CD8-positive, alpha-beta memory T cell (primary cell): Measurements from ENCODE around the gene COG5. TPM values are rescaled to one million over a fixed set of nuclear protein-coding genes. Genes with fewer than 3 reads are reported as not detected.

Experiments
- CTCF ChIA-PET: fragments of 350-600 bp; sonication (Branson Sonifier 250); formaldehyde crosslinking; loops from one replicate; lab custom pipeline; 2021; ENCODE audit warnings: antibody characterized with exemption; lab: Charles Lee
- POLR2A ChIA-PET: fragments of 350-600 bp; sonication (Branson Sonifier 250); formaldehyde crosslinking; loops from one replicate; lab custom pipeline; 2021; ENCODE audit warnings: antibody characterized with exemption; lab: Charles Lee
- DNase-seq, 5 donors: peaks; one replicate each; pipeline versions ENCODE4 v3.0.0 to v3.0.0-alpha.2; 2020 to 2022; ENCODE audit warnings: mixed read lengths in 1 of 5
- H3K27ac ChIP-seq: one replicate; pipeline ENCODE4 v1.7.0; 2013; ENCODE audit warnings: low read depth, mild to moderate bottlenecking, low read length, moderate library complexity
- H3K27me3 ChIP-seq: 2 replicates; pipeline ENCODE4 v1.7.0; 2013; ENCODE audit warnings: low read length, mild to moderate bottlenecking; ENCODE audit not compliant: insufficient read depth, poor library complexity, severe bottlenecking
- H3K36me3 ChIP-seq: 2 replicates; pipeline ENCODE4 v1.7.0; 2013; ENCODE audit warnings: mild to moderate bottlenecking, low read length, moderate library complexity; ENCODE audit not compliant: insufficient read depth
- H3K4me1 ChIP-seq: 2 replicates; pipeline ENCODE4 v1.7.0; 2013; ENCODE audit warnings: mild to moderate bottlenecking, low read length, moderate library complexity; ENCODE audit not compliant: insufficient read depth
- H3K4me3 ChIP-seq: 2 replicates; pipeline ENCODE4 v1.7.0; 2013; ENCODE audit warnings: mild to moderate bottlenecking, low read length
- H3K9me3 ChIP-seq: 2 replicates; pipeline ENCODE4 v1.7.0; 2013; ENCODE audit warnings: mild to moderate bottlenecking, low read length
- H3K27ac Mint-ChIP-seq, 8 donors: one replicate each; pipeline ENCODE4 v1.8.0; 2020 to 2021; ENCODE audit warnings: mixed read lengths in 8 of 8, mild to moderate bottlenecking in 6 of 8, inconsistent platforms in 3 of 8, moderate library complexity in 3 of 8
- H3K27me3 Mint-ChIP-seq, 2 donors: one replicate each; pipeline ENCODE4 v1.8.0; 2020 to 2021; ENCODE audit warnings: mixed read lengths in 2 of 2, mild to moderate bottlenecking in 1 of 2, moderate library complexity in 1 of 2
- H3K36me3 Mint-ChIP-seq, 3 donors: one replicate each; pipeline ENCODE4 v1.8.0; 2020 to 2021; ENCODE audit warnings: mixed read lengths in 3 of 3, inconsistent platforms in 1 of 3, mild to moderate bottlenecking in 1 of 3
- H3K4me1 Mint-ChIP-seq, 3 donors: one replicate each; pipeline ENCODE4 v1.8.0; 2020 to 2021; ENCODE audit warnings: mixed read lengths in 3 of 3, inconsistent platforms in 1 of 3, mild to moderate bottlenecking in 1 of 3
- H3K4me3 Mint-ChIP-seq, 7 donors: one replicate each; pipeline ENCODE4 v1.8.0; 2020 to 2021; ENCODE audit warnings: mixed read lengths in 7 of 7, mild to moderate bottlenecking in 6 of 7, moderate library complexity in 4 of 7, inconsistent platforms in 2 of 7
- H3K9me3 Mint-ChIP-seq, 5 donors: one replicate each; pipeline ENCODE4 v1.8.0; 2020 to 2022; ENCODE audit warnings: mixed read lengths in 5 of 5, mild to moderate bottlenecking in 3 of 5, moderate library complexity in 2 of 5, inconsistent platforms in 1 of 5
- polyA plus RNA-seq: library from polyadenylated mRNA; unstranded; fragments of 300-500 nt; fragmentation: Illumina TruSeq; gene quantifications from one replicate; pipeline ENCODE4 v1.2.3, GENCODE V29; 2021
- total RNA-seq, 2 experiments: library from RNA; stranded (reverse); gene quantifications; one replicate each; pipeline ENCODE4 v1.2.3, GENCODE V29; 2021

COG5 gene
- total and polyA plus RNA-seq, 3 experiments from 2014 or later, result 29.2 to 39.4 (median 38.9) TPM

GRCh38 chr7:107597953-107598352 is 34.2 kb upstream of the COG5 start:
- Mint-ChIP-seq H3K4me1 (no peaks in the 10 kb centered on the region), H3K9me3 (no peaks in the 10 kb centered on the region), H3K27me3 (no peaks in the 10 kb centered on the region), H3K27ac (no peak overlapping the region), H3K4me3 (no peak overlapping the region), H3K36me3 (peaks cover 0 to 56% (median 13%) of the 10 kb centered on the region in 3 donors)
- no peak for DNase-seq
- Histone ChIP-seq H3K9me3 (no peaks in the 10 kb centered on the region), H3K4me1 (no peaks in the 10 kb centered on the region), H3K27me3 (no peaks in the 10 kb centered on the region), H3K4me3 (no peak overlapping the region), H3K27ac (no peak overlapping the region), H3K36me3 (peaks cover 8% of the 10 kb centered on the region)
- POLR2A ChIA-PET, result no interaction called here
- CTCF ChIA-PET, result no interaction called here

GRCh38 chr7:107597582-107597916 is 33.8 kb upstream of the COG5 start:
- Mint-ChIP-seq H3K4me1 (no peaks in the 10 kb centered on the region), H3K36me3 (peaks cover 0 to 54% (median 13%) of the 10 kb centered on the region in 3 donors), H3K27ac (no peak overlapping the region), H3K27me3 (no peaks in the 10 kb centered on the region), H3K9me3 (no peaks in the 10 kb centered on the region), H3K4me3 (no peak overlapping the region)
- POLR2A ChIA-PET, result interaction anchor here (0.6 kb wide), 1 partner anchor 10 kb away, joined by 5 read pairs; no protein-coding TSS in a partner anchor
- Histone ChIP-seq H3K27me3 (no peaks in the 10 kb centered on the region), H3K36me3 (peaks cover 8% of the 10 kb centered on the region), H3K4me1 (no peaks in the 10 kb centered on the region), H3K9me3 (no peaks in the 10 kb centered on the region), H3K4me3 (no peak overlapping the region), H3K27ac (no peak overlapping the region)
- DNase-seq, result no peak
- CTCF ChIA-PET, result no interaction called here

- no peak overlapping the region for H3K27ac Mint-ChIP-seq
- no peak overlapping the region for H3K27ac ChIP-seq
- H3K4me3 Mint-ChIP-seq, result peak overlapping the region in 1 of 7 donors; percentile 34
- peaks cover 8% of the 10 kb centered on the region for H3K36me3 ChIP-seq
- CTCF ChIA-PET, result no interaction called here
- no peaks in the 10 kb centered on the region for H3K9me3 Mint-ChIP-seq
- no peak for DNase-seq
- H3K4me3 ChIP-seq, result no peak overlapping the region
- H3K27me3 ChIP-seq, result no peaks in the 10 kb centered on the region
- POLR2A ChIA-PET, result interaction anchor here (0.6 kb wide), 1 partner anchor 9 kb away, joined by 5 read pairs; no protein-coding TSS in a partner anchor
- H3K36me3 Mint-ChIP-seq, result peaks cover 0 to 50% (median 13%) of the 10 kb centered on the region in 3 donors
- H3K4me1 ChIP-seq, result no peaks in the 10 kb centered on the region
- H3K27me3 Mint-ChIP-seq, result no peaks in the 10 kb centered on the region
- H3K4me1 Mint-ChIP-seq, result no peaks in the 10 kb centered on the region
- no peaks in the 10 kb centered on the region for H3K9me3 ChIP-seq
These were observed 33.3 kb upstream of the COG5 start for GRCh38 chr7:107596881-107597581.

- Histone ChIP-seq H3K36me3 (peaks cover 8% of the 10 kb centered on the region), H3K4me3 (no peak overlapping the region), H3K4me1 (no peaks in the 10 kb centered on the region), H3K27me3 (no peaks in the 10 kb centered on the region), H3K27ac (no peak overlapping the region), H3K9me3 (no peaks in the 10 kb centered on the region)
- Mint-ChIP-seq H3K27me3 (no peaks in the 10 kb centered on the region), H3K27ac (peak overlapping the region in 1 of 8 donors; percentile 27), H3K4me3 (no peak overlapping the region), H3K4me1 (no peaks in the 10 kb centered on the region), H3K36me3 (peaks cover 0 to 32% (median 8%) of the 10 kb centered on the region in 3 donors), H3K9me3 (no peaks in the 10 kb centered on the region)
- ChIA-PET CTCF (no interaction called here), POLR2A (no interaction called here)
- DNase-seq, result no peak
These were observed 31.4 kb upstream of the COG5 start for GRCh38 chr7:107594961-107595737.

- Histone ChIP-seq H3K36me3 (peaks cover 8% of the 10 kb centered on the region), H3K4me3 (no peak overlapping the region), H3K4me1 (no peaks in the 10 kb centered on the region), H3K9me3 (no peaks in the 10 kb centered on the region), H3K27me3 (no peaks in the 10 kb centered on the region), H3K27ac (no peak overlapping the region)
- Mint-ChIP-seq H3K4me3 (no peak overlapping the region), H3K27me3 (no peaks in the 10 kb centered on the region), H3K36me3 (peaks cover 0 to 33% (median 12%) of the 10 kb centered on the region in 3 donors), H3K4me1 (no peaks in the 10 kb centered on the region), H3K27ac (peak overlapping the region in 1 of 8 donors; percentile 37), H3K9me3 (no peaks in the 10 kb centered on the region)
- DNase-seq, result no peak
- ChIA-PET POLR2A (no interaction called here), CTCF (no interaction called here)
These were observed 29.3 kb upstream of the COG5 start for GRCh38 chr7:107593025-107593410.

GRCh38 chr7:107592361-107593024 is 28.8 kb upstream of the COG5 start:
- Histone ChIP-seq H3K27ac (no peak overlapping the region), H3K9me3 (no peaks in the 10 kb centered on the region), H3K4me3 (no peak overlapping the region), H3K4me1 (no peaks in the 10 kb centered on the region), H3K27me3 (no peaks in the 10 kb centered on the region), H3K36me3 (peaks cover 8% of the 10 kb centered on the region)
- DNase-seq, result no peak
- Mint-ChIP-seq H3K4me1 (no peaks in the 10 kb centered on the region), H3K27ac (peak overlapping the region in 1 of 8 donors; percentile 1), H3K36me3 (peaks cover 0 to 32% (median 12%) of the 10 kb centered on the region in 3 donors), H3K4me3 (no peak overlapping the region), H3K27me3 (no peaks in the 10 kb centered on the region), H3K9me3 (no peaks in the 10 kb centered on the region)
- ChIA-PET CTCF (no interaction called here), POLR2A (interaction anchor here (0.6 kb wide), 1 partner anchor 194 kb away, joined by 3 read pairs; no protein-coding TSS in a partner anchor)

GRCh38 chr7:107591421-107591820 is 27.7 kb upstream of the COG5 start:
- peaks cover 0 to 28% (median 13%) of the 10 kb centered on the region in 3 donors for H3K36me3 Mint-ChIP-seq
- H3K4me3 ChIP-seq, result no peak overlapping the region
- H3K9me3 Mint-ChIP-seq, result no peaks in the 10 kb centered on the region
- no peak overlapping the region for H3K27ac ChIP-seq
- H3K27ac Mint-ChIP-seq, result peak overlapping the region in 3 of 8 donors; percentile 57 to 75 (median 71)
- peaks cover 8% of the 10 kb centered on the region for H3K36me3 ChIP-seq
- no peaks in the 10 kb centered on the region for H3K27me3 ChIP-seq
- H3K9me3 ChIP-seq, result no peaks in the 10 kb centered on the region
- H3K4me3 Mint-ChIP-seq, result no peak overlapping the region
- no peaks in the 10 kb centered on the region for H3K4me1 Mint-ChIP-seq
- ChIA-PET POLR2A (no interaction called here), CTCF (no interaction called here)
- DNase-seq, result no peak
- no peaks in the 10 kb centered on the region for H3K27me3 Mint-ChIP-seq
- H3K4me1 ChIP-seq, result no peaks in the 10 kb centered on the region
